Measurements from ENCODE around the gene ERH. TPM values are rescaled to one million over a fixed set of nuclear protein-coding genes. Genes with fewer than 3 reads are reported as not detected.
"Not testable (repeated sequence)": the region's sequence is repeated elsewhere in the genome, so short reads cannot be mapped to it uniquely, and the experiment has no call there.

Gene ERH
- polyA plus RNA-seq, 1 experiment: 164 TPM

- H3K27me3 ChIP-seq (ENCODE audit: control insufficient read depth, insufficient read depth, low read length): no peaks in the 10 kb centered on the region
- no peak for DNase-seq (ENCODE audit: low read depth, low spot score)
- H3K9me3 ChIP-seq (ENCODE audit: control insufficient read depth, insufficient read depth, low read length): peaks cover 7% of the 10 kb centered on the region
- H3K27ac ChIP-seq (ENCODE audit: low read depth, low read length): no peak overlapping the region
- POLR2A ChIA-PET: interaction anchor here (0.7 to 1.4 kb wide), 2 partner anchors 26 to 76 kb away, joined by 4 to 5 read pairs; partner anchors contain the start of genes ERH and SLC39A9
- TF ChIP-seq, protein P1, sequence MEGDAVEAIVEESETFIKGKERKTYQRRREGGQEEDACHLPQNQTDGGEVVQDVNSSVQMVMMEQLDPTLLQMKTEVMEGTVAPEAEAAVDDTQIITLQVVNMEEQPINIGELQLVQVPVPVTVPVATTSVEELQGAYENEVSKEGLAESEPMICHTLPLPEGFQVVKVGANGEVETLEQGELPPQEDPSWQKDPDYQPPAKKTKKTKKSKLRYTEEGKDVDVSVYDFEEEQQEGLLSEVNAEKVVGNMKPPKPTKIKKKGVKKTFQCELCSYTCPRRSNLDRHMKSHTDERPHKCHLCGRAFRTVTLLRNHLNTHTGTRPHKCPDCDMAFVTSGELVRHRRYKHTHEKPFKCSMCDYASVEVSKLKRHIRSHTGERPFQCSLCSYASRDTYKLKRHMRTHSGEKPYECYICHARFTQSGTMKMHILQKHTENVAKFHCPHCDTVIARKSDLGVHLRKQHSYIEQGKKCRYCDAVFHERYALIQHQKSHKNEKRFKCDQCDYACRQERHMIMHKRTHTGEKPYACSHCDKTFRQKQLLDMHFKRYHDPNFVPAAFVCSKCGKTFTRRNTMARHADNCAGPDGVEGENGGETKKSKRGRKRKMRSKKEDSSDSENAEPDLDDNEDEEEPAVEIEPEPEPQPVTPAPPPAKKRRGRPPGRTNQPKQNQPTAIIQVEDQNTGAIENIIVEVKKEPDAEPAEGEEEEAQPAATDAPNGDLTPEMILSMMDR (IDR thresholded peaks at IDR 0.05; ENCODE audit: low read depth, low read length): no peak
- CTCF ChIA-PET: interaction anchor here (0.9 to 1.0 kb wide), 2 partner anchors 35 to 262 kb away, joined by 3 to 5 read pairs; no protein-coding TSS in a partner anchor
- no peak overlapping the region for H3K4me3 ChIP-seq (ENCODE audit: low read depth, low read length)
These were observed 26.2 kb upstream of the ERH start for GRCh38 chr14:69424149-69424923.

- DNase-seq (ENCODE audit: low read depth, low spot score): no peak
- POLR2A ChIA-PET: no interaction called here
These were observed 25.2 kb upstream of the ERH start for GRCh38 chr14:69423279-69423678.

DNA sequence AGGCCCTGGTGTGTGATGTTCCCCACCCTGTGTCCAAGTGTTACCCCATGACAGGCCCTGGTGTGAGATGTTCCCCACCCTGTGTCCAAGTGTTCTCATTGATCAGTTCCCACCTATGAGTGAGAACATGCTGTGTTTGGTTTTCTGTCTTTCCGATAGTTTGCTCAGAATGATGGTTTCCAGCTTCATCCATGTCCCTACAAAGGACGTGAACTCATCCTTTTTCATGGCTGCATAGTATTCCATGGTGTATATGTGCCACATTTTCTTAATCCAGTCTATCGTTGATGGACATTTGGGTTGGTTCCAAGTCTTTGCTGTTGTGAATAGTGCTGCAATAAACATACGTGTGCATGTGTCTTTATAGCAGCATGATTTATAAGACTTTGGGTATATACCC, 18.0 kb upstream of the ERH start:
- H3K27me3 ChIP-seq (ENCODE audit: control insufficient read depth, insufficient read depth, low read length); H3K4me3 ChIP-seq (ENCODE audit: low read depth, low read length); H3K27ac ChIP-seq (ENCODE audit: low read depth, low read length); H3K9me3 ChIP-seq (ENCODE audit: control insufficient read depth, insufficient read depth, low read length); POLR2A ChIA-PET; DNase-seq (ENCODE audit: low read depth, low spot score): not testable (repeated sequence)
- CTCF ChIA-PET: interaction anchor here (0.5 kb wide), 1 partner anchor 32 kb away, joined by 4 read pairs; no protein-coding TSS in a partner anchor

More at GRCh38 chr14:69423279-69423678, 25.2 kb upstream of the ERH start:
- H3K9me3 ChIP-seq (ENCODE audit: control insufficient read depth, insufficient read depth, low read length): peaks cover 7% of the 10 kb centered on the region
- CTCF ChIA-PET: interaction anchor here (0.6 kb wide), 1 partner anchor 979 kb away, joined by 4 read pairs; no protein-coding TSS in a partner anchor
- no peak overlapping the region for H3K4me3 ChIP-seq (ENCODE audit: low read depth, low read length)
- no peaks in the 10 kb centered on the region for H3K27me3 ChIP-seq (ENCODE audit: control insufficient read depth, insufficient read depth, low read length)
- no peak overlapping the region for H3K27ac ChIP-seq (ENCODE audit: low read depth, low read length)
- TF ChIP-seq, protein P1 (IDR thresholded peaks at IDR 0.05; ENCODE audit: low read depth, low read length): 0 out of 2 replicates have a peak, but pooled peaks have one; percentile 13

DNA sequence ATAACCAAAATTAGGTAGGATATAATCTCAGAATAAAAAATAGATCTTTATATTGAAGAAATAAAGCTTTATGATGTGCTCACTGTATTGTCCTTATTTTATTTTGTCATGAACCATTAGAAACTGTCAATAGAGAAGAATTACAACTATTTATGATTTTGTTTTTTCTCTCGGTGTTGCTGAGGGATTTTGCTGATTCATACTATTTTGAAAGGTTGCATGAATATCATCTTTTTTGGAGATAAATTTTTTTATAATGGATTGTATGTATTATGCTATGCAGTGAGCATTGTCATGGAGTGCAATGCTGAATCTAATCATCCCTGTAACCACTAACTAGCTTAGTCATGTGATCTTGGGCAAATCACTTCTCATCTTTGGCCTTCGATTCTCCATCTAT, 15.4 kb upstream of the ERH start:
- TF ChIP-seq, protein P1 (IDR thresholded peaks at IDR 0.05; ENCODE audit: low read depth, low read length): no peak
- DNase-seq (ENCODE audit: low read depth, low spot score): no peak
- H3K4me3 ChIP-seq (ENCODE audit: low read depth, low read length): no peak overlapping the region
- ChIA-PET POLR2A (no interaction called here), CTCF (no interaction called here)
- no peaks in the 10 kb centered on the region for H3K9me3 ChIP-seq (ENCODE audit: control insufficient read depth, insufficient read depth, low read length)
- H3K27me3 ChIP-seq (ENCODE audit: control insufficient read depth, insufficient read depth, low read length): no peaks in the 10 kb centered on the region
- H3K27ac ChIP-seq (ENCODE audit: low read depth, low read length): no peak overlapping the region

GRCh38 chr14:69408331-69408960, 10.3 kb upstream of the ERH start:
- DNase-seq (ENCODE audit: low read depth, low spot score): no peak
- POLR2A ChIA-PET: no interaction called here
- no peak overlapping the region for H3K4me3 ChIP-seq (ENCODE audit: low read depth, low read length)
- no peak overlapping the region for H3K27ac ChIP-seq (ENCODE audit: low read depth, low read length)
- TF ChIP-seq, protein P1 (IDR thresholded peaks at IDR 0.05; ENCODE audit: low read depth, low read length): no peak
- H3K27me3 ChIP-seq (ENCODE audit: control insufficient read depth, insufficient read depth, low read length): no peaks in the 10 kb centered on the region
- CTCF ChIA-PET: no interaction called here
- H3K9me3 ChIP-seq (ENCODE audit: control insufficient read depth, insufficient read depth, low read length): no peaks in the 10 kb centered on the region

All from AG04450 (cell line).